Measurements from ENCODE around the gene SMARCA2.

The SMARCA2 gene

DNA sequence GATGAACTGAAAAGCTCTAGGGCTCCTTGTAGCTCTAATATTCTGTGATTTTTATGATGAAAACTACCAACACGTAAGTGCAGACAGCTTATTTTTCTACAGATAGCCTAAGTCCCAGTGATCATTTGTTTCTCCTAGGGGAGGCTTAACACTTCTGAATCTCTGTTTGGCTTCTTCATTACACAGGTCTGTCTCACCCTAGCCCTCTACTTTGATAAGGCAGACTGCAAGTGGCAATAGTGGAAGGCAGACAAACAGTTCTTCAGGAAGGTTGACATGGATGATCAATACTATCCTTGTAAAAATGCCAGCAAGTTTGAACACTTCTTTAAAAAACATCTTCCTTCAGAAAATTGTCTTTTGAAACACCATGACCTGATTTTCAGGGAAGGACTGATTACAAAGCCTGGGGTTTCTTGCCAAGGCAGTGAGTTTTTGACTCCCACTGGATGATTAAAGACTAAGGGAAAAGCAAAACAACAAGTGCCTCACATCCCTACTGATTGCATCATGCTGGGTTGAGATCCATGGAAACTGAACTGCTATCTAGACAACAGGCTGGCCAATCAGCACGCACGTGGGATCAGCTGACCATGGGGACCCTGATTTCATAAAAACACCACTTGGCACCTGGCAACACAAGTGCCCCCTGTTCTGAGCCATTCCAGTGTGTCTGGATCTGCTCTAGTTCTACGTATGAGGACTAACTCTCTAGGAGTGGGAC is 212.2 kb downstream of the SMARCA2 start:
- DNase-seq = no peak

DNA sequence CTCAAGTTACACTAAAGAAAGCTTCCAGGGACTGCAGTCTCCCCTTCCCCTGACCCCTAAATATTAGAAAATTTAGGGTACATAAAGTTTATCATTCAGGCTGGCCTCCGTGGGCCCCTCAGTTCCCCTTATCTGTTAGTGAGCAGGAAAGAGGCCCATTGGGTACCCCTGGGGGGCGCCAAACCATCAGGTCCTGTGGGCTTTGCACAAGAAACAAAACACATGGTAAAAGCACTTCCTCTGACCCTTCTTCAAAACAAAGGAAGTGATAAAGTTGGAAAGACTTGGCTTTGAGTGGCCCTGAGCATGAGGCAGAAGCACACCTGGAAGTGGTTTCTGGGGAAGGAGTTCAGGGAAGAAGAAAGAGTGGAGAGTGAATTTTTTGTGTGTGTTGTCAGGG is 213.0 kb downstream of the SMARCA2 start:
- DNase-seq = peak; percentile 4

DNA sequence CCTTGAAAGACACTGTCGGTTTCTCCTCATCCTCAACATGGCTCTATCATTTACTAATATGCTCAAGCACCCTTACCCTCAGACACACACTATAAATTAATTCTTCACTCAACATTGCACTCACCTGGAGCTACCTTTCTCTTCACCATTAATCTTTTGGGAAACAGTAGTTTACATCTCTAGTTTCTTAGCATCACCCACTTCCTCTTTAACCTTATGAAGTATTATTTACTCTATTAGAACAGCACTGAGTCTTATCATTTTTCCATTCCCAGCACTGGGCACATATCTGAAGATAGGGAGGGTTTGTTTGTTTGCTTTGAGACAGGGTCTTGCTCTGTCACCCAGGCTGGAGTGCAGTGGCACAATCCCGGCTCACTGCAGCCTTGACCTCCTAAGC is 213.5 kb downstream of the SMARCA2 start:
- DNase-seq = no peak

DNA sequence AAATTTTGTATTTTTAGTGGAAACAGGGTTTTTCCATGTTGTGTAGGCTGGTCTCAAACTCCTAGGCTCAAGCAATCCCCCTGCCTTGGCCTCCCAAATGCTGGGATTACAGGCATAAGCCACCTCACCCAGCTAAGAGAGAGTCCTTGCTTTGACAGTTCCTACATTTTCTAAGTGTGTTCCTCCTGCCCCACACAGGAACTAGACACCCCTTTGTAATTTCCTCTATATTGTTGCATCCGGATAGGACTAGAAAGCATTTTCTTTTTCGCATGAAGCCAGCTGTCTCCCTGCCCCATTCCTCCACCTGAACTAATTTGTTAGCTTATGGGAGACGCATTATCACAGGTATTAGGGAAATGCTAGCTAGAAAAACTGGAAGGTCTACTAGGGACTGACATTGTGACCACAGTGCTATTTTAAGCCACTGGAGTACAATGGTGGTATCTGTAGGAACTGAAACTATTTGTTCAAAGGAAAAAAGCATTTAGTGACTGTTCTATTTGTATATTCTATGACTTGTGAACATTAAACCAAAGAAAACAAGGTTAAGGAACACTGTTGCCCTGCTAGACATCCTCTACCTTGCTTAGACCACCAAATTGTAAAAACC is 214.1 kb downstream of the SMARCA2 start:
- peak; percentile 0 for DNase-seq

DNA sequence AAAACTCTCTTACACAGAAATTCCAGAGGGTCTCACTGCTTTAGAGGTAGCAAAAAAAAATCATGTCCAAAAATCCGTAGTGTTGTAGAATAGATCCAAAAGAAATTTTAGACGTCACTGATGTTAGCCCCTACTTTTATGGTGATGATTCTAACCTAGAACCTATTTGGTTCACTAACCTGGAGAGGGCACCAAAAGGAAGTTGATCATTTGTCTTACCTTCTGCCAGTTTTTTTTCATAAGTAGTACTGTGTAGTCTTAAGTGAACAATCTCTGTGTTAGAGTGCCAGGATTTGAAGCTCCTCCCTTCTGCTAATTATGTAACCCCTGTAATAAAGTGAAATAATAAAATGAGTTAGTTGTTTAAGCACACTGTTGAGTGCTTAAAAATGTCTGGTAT is 215.2 kb downstream of the SMARCA2 start:
- no peak for DNase-seq

DNA sequence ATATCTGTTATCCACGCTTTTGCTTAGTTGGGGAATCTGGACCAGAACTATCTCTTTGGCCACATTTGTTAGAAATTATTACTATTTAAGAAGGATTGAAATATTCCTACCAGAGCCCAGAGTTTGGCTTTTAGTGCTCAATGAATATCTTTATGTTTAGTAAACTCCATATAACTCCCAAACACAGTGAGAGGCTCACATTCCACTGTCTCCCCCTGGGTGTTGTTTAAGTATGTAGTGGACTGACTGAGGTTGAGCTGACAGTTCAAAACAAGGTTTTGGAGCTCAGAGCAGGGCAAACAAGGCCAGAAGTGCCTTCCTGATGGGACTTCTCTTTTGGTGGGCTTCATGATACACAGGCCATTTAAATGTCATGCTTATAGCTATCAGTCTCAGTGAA is 216.0 kb downstream of the SMARCA2 start:
- DNase-seq = no peak

DNA sequence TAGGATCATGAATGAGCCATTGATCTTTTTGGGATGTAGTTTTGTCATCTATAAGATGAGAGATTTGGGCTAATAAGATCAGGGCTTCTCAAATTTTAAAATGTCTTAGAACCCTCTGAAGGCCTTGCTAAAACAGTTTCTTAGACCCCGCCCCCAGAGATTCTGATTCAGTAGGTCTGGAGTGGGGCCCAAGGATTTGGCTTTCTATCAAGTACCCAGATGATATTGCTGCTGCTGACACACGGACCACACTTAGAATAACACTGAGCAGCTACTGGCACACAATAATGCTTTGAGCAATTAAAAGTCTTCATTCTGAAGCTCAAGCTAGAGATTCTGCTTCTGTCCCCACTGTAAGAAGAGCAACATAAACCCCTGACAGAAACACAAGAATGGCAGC is 216.7 kb downstream of the SMARCA2 start:
- no peak for DNase-seq

DNA sequence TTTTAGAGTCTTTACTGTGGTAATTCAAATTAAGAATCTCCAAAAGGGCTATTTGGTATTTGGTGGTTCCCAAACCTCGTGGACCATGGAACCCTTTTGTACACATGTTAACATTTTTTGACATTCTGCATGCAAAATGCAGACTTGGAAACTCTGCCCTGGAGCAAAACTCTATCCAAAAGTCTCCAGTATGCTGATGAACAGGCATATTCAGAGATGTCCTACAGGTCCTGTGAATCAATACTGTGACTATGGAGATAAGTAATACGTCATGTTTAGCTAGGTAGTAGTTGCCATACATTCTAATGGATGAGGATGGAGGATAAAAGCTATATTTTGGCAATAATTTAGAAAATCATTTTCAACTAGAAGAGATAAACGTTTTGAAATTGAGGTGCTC is 218.1 kb downstream of the SMARCA2 start:
- no peak for DNase-seq

DNA sequence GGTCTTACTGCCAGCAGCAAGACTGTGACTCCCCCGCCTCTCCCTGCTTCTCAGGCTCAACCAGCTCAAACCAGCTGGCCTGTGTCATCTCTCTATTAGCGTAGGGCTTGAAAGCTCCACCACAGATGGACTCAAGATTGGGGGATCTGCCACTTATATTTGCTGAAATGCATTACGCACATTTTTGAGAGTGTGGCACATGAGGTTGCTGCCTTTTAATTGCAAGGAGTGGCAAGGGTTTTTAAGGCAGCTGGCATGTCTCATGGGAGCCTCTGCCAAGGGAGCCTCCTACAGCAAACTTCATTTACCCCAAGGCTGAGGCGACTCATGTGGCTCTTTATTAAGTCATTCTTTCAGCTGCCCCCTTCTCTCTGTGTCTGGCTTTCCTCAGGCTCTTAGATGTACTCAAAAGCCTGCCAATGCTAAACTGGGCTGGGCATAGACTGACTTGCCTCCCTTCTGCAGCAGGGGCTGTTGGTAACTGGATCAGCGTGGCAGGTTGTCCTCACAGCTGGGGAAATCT is 219.3 kb downstream of the SMARCA2 start:
- DNase-seq = no peak

DNA sequence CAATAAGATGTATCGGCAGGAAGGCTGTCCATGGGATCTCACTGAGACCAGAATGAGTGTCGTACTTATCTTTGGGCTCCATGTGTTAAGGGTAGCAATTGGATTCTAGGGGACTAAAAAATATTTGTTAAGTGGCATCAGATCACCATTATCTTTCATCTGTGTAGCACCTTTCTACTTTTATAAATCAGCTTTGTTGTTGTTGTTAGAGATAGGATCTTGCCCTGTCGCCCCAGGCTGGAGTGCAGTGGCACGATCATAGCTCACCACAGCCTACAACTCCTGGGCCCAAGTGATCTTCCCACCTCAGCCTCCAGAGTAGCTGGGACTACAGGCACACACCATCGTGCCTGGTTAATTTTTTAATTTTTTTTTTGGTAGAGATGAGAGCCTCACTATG is 220.5 kb downstream of the SMARCA2 start:
- DNase-seq = no peak

DNA sequence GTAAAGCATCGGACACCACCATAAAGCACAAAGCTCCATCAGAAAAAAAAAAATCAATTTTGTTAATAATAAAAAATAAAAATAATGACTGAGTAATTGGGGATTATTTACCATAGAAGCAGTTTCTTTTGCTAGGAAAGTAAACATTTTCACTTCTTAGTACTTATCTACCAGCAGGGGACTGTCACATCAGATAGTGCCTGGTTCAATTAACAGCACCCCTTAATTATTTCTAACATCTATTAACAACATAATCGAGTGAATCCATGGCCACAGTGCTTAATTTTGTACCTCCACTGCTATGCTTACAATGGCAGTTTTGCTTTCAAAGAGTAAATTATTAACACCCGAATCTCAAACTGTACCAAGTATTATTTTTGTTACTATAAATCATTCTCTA is 221.7 kb downstream of the SMARCA2 start:
- no peak for DNase-seq

DNA sequence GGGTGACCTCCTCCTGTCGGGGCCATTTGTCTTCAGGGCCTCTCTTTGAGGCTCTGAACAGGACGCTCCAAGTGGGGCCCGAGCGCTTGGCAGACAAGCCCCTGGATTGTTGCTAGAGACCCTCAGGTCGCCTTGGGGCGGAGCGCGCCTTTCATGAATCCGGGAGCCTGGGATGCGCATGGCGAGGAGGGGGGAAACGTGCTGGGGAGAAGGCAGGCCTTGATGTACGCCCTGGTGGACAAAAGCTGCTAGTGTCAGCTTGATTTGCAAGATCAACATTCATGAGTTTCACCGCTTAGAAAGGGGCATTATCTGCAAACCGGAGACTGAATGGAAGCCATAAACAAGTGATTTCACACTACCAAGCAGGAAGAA is 226.3 kb downstream of the SMARCA2 start:
- no peak for DNase-seq

DNA sequence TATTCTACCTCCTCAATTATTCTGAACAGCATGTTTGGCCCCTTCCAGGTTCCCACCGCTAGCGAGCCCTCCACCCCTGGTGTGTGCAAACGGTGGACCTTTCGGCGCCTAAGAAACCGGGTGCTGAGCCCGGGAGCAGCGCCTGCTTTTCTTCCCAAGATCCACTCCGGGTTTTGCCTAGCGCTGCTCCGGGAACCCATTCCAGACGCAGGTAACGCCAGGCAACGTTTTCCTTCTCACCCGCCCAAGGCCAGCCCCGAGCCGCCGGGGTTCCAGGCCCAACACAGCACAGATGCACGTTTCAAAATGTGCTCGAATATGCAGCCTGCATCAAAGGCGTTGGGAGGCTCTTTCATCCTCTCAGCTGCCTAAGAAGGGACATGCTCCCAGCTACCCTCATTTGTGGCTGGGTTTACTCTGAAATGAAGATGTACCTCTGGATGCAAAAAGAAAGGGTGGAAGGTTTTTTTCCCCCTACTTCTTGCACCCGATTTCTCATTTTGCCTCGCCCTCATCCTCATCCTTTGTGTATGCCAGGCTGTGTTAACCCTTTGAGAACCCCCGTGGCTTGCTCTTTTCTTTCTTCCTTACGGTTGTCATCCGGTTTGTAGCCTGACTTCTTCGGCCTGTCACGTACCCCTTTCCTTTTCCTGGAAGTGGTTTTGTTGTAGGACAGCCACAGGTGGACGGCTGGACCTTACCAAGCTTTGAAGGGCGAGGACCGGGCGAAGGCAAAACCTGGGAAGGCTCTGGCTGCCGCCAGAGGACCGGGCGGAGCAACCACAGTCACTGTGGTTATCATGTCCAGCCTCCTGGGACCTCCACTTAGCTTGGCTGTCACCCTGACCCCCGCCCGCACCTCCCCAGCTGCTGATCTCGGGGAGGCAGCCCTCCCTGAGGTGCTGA is 226.9 kb downstream of the SMARCA2 start:
- DNase-seq = peak; percentile 22

DNA sequence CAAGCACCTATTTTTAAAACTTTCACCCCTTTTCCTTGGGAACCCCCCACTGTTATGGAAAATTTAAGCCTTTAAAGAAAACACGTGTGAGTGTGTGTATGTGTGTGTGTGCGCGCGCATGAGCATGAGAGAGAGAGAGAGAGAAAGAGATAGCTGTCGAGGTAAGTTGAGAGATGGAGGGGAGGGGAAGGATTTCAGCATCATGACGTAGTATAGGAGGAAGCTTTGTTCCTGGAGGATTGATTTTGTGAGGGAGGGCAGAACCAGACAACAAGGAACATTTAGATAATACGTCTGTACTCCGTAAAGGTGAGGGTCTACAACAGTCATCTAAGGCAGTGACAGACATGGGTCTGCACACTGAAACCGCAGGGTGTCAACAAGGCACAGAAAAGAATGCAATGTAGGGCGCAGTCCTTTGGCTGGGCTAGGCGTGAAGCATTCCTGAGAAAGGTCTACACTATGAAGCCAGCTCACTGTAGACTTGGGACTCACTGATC is 227.7 kb downstream of the SMARCA2 start:
- DNase-seq = no peak
